Stomach (tissue), 9 donors: ENCODE data around the gene SELENOM. TPM values are rescaled to one million over a fixed set of nuclear protein-coding genes. Genes with fewer than 3 reads are reported as not detected.
"Not testable (repeated sequence)": the region's sequence is repeated elsewhere in the genome, so short reads cannot be mapped to it uniquely, and the experiment has no call there.

Experiments
- DNase-seq, 2 donors: peaks; one replicate each; pipeline versions ENCODE4 v3.0.0 to v3.0.0-alpha.2; 2013 to 2019
- H3K27ac ChIP-seq, 5 donors: fragments of 200-600 bp in 4 of 5; sonication (generic) in 4 of 5; one replicate each; pipeline ENCODE4 v1.5.1; 2013 to 2019; ENCODE audit warnings: mild to moderate bottlenecking in 1 of 5, moderate library complexity in 1 of 5
- H3K27me3 ChIP-seq, 3 donors: fragments of 200-600 bp; sonication (generic); one replicate each; pipeline ENCODE4 v1.5.1; 2017 to 2019; ENCODE audit warnings: mixed run types in 1 of 3
- H3K36me3 ChIP-seq, 4 donors: fragments of 200-600 bp; sonication (generic); 1 replicate in 3 of 4; 2 replicates in 1 of 4; pipeline ENCODE4 v1.5.1; 2016 to 2019
- H3K4me1 ChIP-seq, 4 donors: fragments of 200-600 bp; sonication (generic); one replicate each; pipeline ENCODE4 v1.5.1; 2016 to 2019
- H3K4me3 ChIP-seq, 4 donors: fragments of 200-600 bp; sonication (generic) in 3 of 4; one replicate each; pipeline ENCODE4 v1.5.1; 2016 to 2019; ENCODE audit warnings: mild to moderate bottlenecking in 1 of 4
- H3K9me3 ChIP-seq, 4 donors: fragments of 200-600 bp; sonication (generic); one replicate each; pipeline ENCODE4 v1.5.1; 2016 to 2019
- CTCF ChIP-seq, 7 experiments: fragments of 450-650 bp in 4 of 7; fragments of 200-600 bp in 3 of 7; sonication (generic) in 3 of 7; IDR thresholded peaks; one replicate each; pipeline ENCODE4 v1.5.1; 2016 to 2019; ENCODE audit warnings: antibody characterized with exemption in 7 of 7, control low read depth in 2 of 7, mild to moderate bottlenecking in 1 of 7
- EP300 ChIP-seq: sonication (generic); formaldehyde crosslinking; IDR thresholded peaks from one replicate; pipeline ENCODE4 v1.6.1; 2017; ENCODE audit warnings: antibody characterized with exemption
- POLR2A ChIP-seq, 4 donors: fragments of 450-650 bp; IDR thresholded peaks; one replicate each; pipeline ENCODE4 v1.6.1; 2016; ENCODE audit warnings: antibody characterized with exemption in 4 of 4, control low read depth in 2 of 4, mild to moderate bottlenecking in 1 of 4, moderate library complexity in 1 of 4
- POLR2AphosphoS5 ChIP-seq, 3 donors: sonication (generic); formaldehyde crosslinking; IDR thresholded peaks; one replicate each; pipeline ENCODE4 v1.6.1; 2016; ENCODE audit warnings: antibody characterized with exemption in 3 of 3
- whole genome bisulfite sequencing, 5 donors: extraction: QIAGEN DNeasy Blood & Tissue Kit in 3 of 5; methylation state at CpG; one replicate each; pipeline versions ENCODE4 v1.1.5 to v1.1.7; 2013 to 2018; 5-methylcytosine and 5-hydroxymethylcytosine counted together
- intact Hi-C: fragments of 100-400 bp; cut with DNase I; formaldehyde crosslinking; loops from one replicate; pipeline ENCODE4 v1.15.1; 2023; ENCODE audit warnings: low total_unique reads
- polyA plus RNA-seq, 3 donors: library from polyadenylated mRNA; stranded (reverse); fragments of 200-250 nt; gene quantifications; one replicate each; pipeline ENCODE4 v1.2.3, GENCODE V29; 2013
- total RNA-seq, 5 donors: library from RNA; depleted of rRNA; stranded (reverse); fragments of >200 nt; gene quantifications; one replicate each; pipeline versions ENCODE4 v1.1.0 to v1.2.3, GENCODE V29; 2014 to 2016
- donor health status: healthy with polysubstance abuse.
- donor health status: Bipolar disorder and iron deficiency.
- donor health status: healthy.

SELENOM gene
- total and polyA plus RNA-seq, 8 donors = 59.8 to 1,443 (median 377) TPM

GRCh38 chr22:31118046-31118820, 10.9 kb upstream of the SELENOM start:
- Histone ChIP-seq H3K4me3 (no peak overlapping the region), H3K4me1 (peaks cover 8 to 15% (median 14%) of the 10 kb centered on the region in 4 donors), H3K27ac (no peak overlapping the region), H3K27me3 (no peaks in the 10 kb centered on the region), H3K9me3 (no peaks in the 10 kb centered on the region), H3K36me3 (no peaks in the 10 kb centered on the region)
- intact Hi-C loops = no loop called here
- DNase-seq = no peak
- 61 to 77% (median 70%) methylated on average over 3 of the region's 3 CpGs for WGBS, 5 donors
- TF ChIP-seq CTCF (IDR thresholded peaks at IDR 0.05) (no peak), POLR2AphosphoS5 (IDR thresholded peaks at IDR 0.05) (no peak), EP300 (no peak), POLR2A (IDR thresholded peaks at IDR 0.05) (no peak)

GRCh38 chr22:31112547-31113091, 5.3 kb upstream of the SELENOM start:
- H3K27me3 ChIP-seq, H3K36me3 ChIP-seq, DNase-seq, H3K9me3 ChIP-seq, H3K4me3 ChIP-seq, H3K27ac ChIP-seq, intact Hi-C loops: not testable (repeated sequence)
- H3K4me1 ChIP-seq = peaks cover 0 to 12% (median 7%) of the 10 kb centered on the region in 4 donors
- WGBS, 5 donors = 84 to 95% (median 90%) methylated on average over 7 of the region's 7 CpGs

GRCh38 chr22:31107894-31108218, 488 bp upstream of the SELENOM start:
- no peak for DNase-seq
- Histone ChIP-seq H3K36me3 (peaks cover 10 to 26% (median 18%) of the 10 kb centered on the region in 4 donors), H3K4me3 (peak overlapping the region; percentile 58 to 87 (median 68)), H3K27me3 (no peaks in the 10 kb centered on the region), H3K9me3 (peaks cover 0 to 3% (median 0%) of the 10 kb centered on the region in 4 donors), H3K4me1 (peaks cover 10 to 55% (median 47%) of the 10 kb centered on the region in 4 donors), H3K27ac (peak overlapping the region; percentile 66 to 98 (median 96))
- TF ChIP-seq EP300 (no peak), POLR2A (IDR thresholded peaks at IDR 0.05) (no peak), POLR2AphosphoS5 (IDR thresholded peaks at IDR 0.05) (no peak), CTCF (IDR thresholded peaks at IDR 0.05) (no peak)
- 0 to 2% (median 0%) methylated on average over 5 of the region's 5 CpGs for WGBS, 5 donors
- intact Hi-C loops = no loop called here

GRCh38 chr22:31106731-31107177, 614 bp downstream of the SELENOM start:
- WGBS, 5 donors = 44 to 67% (median 60%) methylated on average over 14 of the region's 14 CpGs
- intact Hi-C loops = no loop called here
- H3K27me3 ChIP-seq = no peaks in the 10 kb centered on the region
- peaks cover 10 to 32% (median 24%) of the 10 kb centered on the region in 4 donors for H3K36me3 ChIP-seq
- no peak for TF ChIP-seq POLR2A (IDR thresholded peaks at IDR 0.05)
- TF ChIP-seq POLR2AphosphoS5 (IDR thresholded peaks at IDR 0.05) = no peak
- no peak for TF ChIP-seq EP300
- TF ChIP-seq CTCF (IDR thresholded peaks at IDR 0.05) = no peak
- H3K27ac ChIP-seq = peak overlapping the region; percentile 92 to 98 (median 96)
- DNase-seq = peak in 1 of 2 donors; percentile 65
- peak overlapping the region; percentile 58 to 87 (median 68) for H3K4me3 ChIP-seq
- peaks cover 10 to 63% (median 52%) of the 10 kb centered on the region in 4 donors for H3K4me1 ChIP-seq
- no peaks in the 10 kb centered on the region for H3K9me3 ChIP-seq
